Measurements from ENCODE around the gene CASP1.

GRCh38 chr11:105024394-105024793 lies 10.6 kb downstream of the CASP1 start:
- TF ChIP-seq CTCF (IDR thresholded peaks at IDR 0.05; ENCODE audit: extremely low read depth in 1 of 2, insufficient read depth in 1 of 2, low read depth in 1 of 2, low read length in 2 of 2): no peak
- no peak for TF ChIP-seq MYC (IDR thresholded peaks at IDR 0.05; ENCODE audit: low read depth, low read length)
- no peak for TF ChIP-seq EZH2 (IDR thresholded peaks at IDR 0.05; ENCODE audit: borderline replicate concordance, low read depth, low read length, severe bottlenecking)

Measured in endothelial cell of umbilical vein (primary cell).